GM18873 (cell line): ENCODE results near the gene HOTAIR.

ENCODE experiments used
- ATAC-seq: cut with Tn5 transposase; IDR thresholded peaks from one replicate; pipeline ENCODE4 v1.9.1; 2021; ENCODE audit warnings: mild to moderate bottlenecking, moderate library complexity, moderate number of reproducible peaks; ENCODE audit not compliant: unreplicated experiment, low FRiP score

The HOTAIR gene

GRCh38 chr12:53976823-53977595, 2.3 kb upstream of the HOTAIR start:
- no peak for ATAC-seq

DNA sequence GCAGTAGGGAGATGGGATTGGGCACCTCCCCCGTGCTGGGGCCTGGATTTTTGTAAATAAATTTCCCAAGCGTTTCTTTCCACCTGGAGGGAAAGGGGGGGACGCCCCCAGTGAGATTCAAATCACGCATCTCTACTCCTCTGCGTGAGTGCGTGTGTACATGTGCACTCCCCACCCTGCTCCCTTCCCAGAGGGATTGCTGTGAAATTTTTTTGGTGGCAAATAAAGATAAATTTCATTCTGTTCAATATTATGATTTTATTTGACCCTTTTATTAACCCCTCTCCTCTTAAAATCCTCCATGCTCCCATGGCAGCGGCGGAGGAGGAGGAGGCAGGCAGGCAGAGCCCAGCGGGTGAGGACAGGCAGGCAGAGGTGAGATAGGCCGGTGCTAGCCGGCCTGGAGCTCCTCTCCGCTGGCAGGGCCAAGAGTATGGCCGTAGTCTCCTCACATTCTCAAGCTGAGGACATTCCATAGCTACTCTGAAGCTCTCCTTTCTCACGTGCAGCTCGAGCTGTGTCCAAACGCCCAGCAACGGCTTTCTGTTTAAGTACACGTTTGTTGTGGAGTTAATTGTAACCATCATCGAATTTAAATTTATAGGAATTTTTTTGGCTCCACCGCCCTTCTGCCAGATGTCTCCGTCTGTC, 1.5 kb upstream of the HOTAIR start:
- no peak for ATAC-seq

GRCh38 chr12:53975479-53976152, 862 bp upstream of the HOTAIR start:
- ATAC-seq, result no peak

GRCh38 chr12:53975064-53975471, 314 bp upstream of the HOTAIR start:
- ATAC-seq, result no peak

DNA sequence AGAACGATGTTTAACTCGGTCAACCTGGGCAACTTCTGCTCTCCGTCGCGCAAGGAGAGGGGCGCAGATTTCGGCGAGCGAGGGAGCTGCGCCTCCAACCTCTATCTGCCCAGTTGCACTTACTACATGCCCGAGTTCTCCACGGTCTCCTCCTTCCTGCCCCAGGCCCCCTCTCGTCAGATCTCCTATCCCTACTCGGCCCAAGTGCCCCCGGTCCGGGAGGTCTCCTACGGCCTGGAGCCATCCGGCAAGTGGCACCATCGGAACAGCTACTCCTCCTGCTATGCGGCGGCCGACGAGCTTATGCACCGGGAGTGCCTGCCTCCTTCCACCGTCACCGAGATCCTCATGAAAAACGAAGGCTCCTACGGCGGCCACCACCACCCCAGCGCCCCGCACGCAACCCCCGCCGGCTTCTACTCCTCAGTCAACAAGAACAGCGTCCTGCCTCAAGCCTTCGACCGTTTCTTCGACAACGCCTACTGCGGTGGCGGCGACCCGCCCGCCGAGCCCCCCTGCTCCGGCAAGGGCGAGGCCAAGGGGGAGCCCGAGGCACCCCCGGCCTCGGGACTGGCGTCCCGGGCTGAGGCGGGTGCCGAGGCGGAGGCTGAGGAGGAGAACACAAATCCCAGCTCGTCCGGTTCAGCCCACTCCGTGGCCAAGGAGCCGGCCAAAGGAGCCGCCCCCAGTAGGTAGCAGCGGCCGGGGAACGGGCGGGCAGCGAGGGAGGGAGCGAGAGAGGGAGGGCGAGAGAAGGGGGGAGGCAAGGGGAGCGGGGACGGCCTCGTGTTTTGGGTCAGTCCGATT, 1.3 kb downstream of the HOTAIR start:
- no peak for ATAC-seq

GRCh38 chr12:53972722-53973235, 2.0 kb downstream of the HOTAIR start, which contains the start of gene HOXC11:
Gene HOXC11 (plus strand): TSS chr12:53973126. CDS start chr12:53973242, 116 bp downstream.
- no peak for ATAC-seq

- ATAC-seq, result no peak
Measured at GRCh38 chr12:53972152-53972702, 2.5 kb downstream of the HOTAIR start.

DNA sequence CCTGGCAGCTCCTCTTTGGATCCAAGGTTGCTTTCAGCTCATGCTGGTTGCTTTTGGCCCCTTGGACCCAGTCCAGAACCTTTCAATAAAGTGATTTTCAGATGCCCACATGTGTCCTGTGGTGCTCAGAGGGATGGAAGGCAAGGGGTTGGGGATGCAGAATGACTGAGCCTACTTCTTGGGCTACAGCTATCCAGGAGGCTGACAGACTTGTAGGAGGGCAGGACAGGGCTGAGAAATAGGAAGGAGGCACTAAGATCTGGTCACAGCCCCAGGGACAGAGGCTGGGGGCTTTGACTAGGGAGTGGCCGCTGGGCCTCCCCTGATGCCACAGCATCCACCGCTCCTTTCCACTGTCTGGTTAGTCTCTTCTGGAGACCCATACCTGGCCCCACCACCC, 3.1 kb downstream of the HOTAIR start:
- ATAC-seq, result no peak

DNA sequence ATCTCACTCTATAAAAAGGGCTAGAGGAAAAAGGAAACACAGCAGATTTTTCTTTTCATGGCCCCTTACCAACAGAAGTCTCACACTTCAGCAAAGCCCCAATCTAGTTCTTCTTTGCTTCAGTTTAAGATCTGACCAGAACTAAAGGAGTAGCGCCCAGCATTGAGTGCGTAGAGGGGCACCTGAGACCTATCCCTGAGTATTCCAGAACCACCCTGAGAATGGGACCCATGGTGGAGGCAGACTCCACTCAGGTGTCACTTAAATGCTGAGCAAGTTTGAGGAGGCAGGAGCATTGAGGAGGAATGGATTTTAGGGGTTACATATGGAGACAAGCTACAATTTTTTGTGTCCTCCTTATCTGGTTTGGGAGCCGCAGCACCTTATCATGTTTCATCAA, 3.6 kb downstream of the HOTAIR start:
- no peak for ATAC-seq

DNA sequence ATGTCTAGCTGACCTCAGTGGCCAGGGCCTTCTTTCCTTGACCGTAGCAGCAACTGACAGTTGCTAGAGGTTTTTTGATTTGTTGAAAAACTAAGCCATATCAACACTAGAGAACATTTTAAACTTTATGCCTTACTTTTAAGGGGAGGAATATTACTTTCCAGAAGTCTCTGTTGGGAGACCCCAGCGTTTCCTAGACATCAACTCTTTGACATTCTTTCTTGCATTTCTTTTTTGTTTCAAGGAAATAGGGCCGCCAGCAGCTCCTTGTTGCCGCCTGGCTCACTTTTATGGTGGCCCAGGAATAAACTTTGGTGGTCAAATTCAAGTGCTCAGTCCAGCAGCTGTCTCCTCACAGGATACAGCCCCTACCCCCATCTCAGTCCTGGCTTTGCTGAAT, 4.3 kb downstream of the HOTAIR start:
- ATAC-seq, result no peak

GRCh38 chr12:53969588-53970259, 5.0 kb downstream of the HOTAIR start:
- no peak for ATAC-seq

GRCh38 chr12:53968214-53969127, 6.3 kb downstream of the HOTAIR start:
- ATAC-seq, result no peak

- ATAC-seq, result no peak
Measured at GRCh38 chr12:53967421-53967925, 7.3 kb downstream of the HOTAIR start.

- no peak for ATAC-seq
Measured at GRCh38 chr12:53966385-53967133, 8.2 kb downstream of the HOTAIR start.

DNA sequence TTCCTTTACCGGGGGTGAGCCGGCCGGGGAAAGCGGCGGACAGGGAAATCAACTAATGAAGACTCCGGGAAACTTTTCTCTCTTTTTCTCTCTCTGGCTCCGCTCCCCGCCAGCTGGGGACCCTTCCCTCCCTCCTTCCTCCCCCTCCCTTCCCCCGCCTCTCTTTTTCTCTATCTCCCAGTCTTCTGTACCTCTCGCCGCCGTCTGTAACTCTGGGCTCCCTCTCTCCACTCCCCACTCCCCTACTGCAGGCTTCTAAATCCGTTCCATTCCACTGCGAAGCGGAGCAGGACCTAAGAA, 8.7 kb downstream of the HOTAIR start:
- ATAC-seq, result no peak

DNA sequence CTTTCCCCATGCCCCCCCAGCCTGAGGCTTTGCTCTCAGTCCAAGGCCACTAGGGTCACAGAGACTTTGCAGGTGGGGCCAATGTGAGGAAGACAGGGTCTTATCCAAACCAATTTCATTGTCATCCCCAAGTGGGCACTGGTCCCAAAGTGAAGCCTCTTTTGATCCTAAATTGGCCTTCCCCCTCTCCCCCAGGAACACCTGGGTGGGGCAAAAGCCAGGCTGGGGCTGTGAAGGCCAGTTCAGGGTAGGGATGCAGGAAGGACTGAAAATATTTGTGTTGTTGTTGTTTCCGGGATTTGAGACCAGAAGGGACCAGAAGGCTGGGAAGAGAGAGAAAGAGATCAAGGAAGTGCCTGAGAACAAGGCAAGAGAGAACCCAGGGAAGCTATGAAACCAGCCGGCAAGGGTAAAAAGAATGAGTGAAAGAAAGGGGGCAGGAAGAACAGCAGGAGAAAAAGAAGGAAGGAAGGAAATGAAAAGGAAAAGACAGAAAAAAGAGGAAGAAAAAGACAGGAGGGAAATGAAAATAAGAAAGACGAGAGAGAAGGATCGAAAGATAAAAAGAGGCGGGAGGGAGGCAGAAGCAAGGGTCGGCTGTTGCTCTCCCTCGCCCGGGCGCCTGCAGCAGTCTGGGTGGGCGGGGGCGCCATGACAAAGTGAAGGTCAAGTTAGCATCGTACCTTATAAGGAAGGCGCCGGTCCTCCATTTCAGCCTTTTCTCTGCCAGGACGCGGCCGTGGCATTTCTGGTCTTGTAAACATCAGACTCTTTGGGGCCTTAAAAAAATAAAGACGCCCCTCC, 9.3 kb downstream of the HOTAIR start:
- ATAC-seq, result no peak

- no peak for ATAC-seq
Measured at GRCh38 chr12:53964315-53964713, 10.4 kb downstream of the HOTAIR start.
